CD4-positive, alpha-beta T cell treated with Interleukin-21 for 1 hour (primary cell): ENCODE measurements around the gene DRC7.
"Not testable (repeated sequence)": the region's sequence is repeated elsewhere in the genome, so short reads cannot be mapped to it uniquely, and the experiment has no call there.

Experiments used
- DNase-seq: peaks from one replicate; pipeline ENCODE4 v3.0.0-alpha.2; 2020

The DRC7 gene

GRCh38 chr16:57695680-57696069 lies 1.1 kb downstream of the DRC7 start:
- no peak for DNase-seq

- no peak for DNase-seq
Observed at GRCh38 chr16:57696240-57696639, 1.6 kb downstream of the DRC7 start.

GRCh38 chr16:57697896-57698537 lies 3.4 kb downstream of the DRC7 start:
- DNase-seq: no peak

- no peak for DNase-seq
Observed at GRCh38 chr16:57698812-57699405, 4.3 kb downstream of the DRC7 start.

GRCh38 chr16:57699481-57699880 lies 4.9 kb downstream of the DRC7 start:
- DNase-seq: no peak

GRCh38 chr16:57699899-57700298 lies 5.3 kb downstream of the DRC7 start:
- no peak for DNase-seq

GRCh38 chr16:57700781-57701551 lies 6.4 kb downstream of the DRC7 start:
- no peak for DNase-seq

- DNase-seq: no peak
Observed at GRCh38 chr16:57701759-57702371, 7.3 kb downstream of the DRC7 start.

- DNase-seq: no peak
Observed at GRCh38 chr16:57703416-57704010, 8.9 kb downstream of the DRC7 start.

GRCh38 chr16:57704011-57704904 lies 9.7 kb downstream of the DRC7 start:
- no peak for DNase-seq

GRCh38 chr16:57704905-57705852 lies 10.6 kb downstream of the DRC7 start:
- no peak for DNase-seq

GRCh38 chr16:57706717-57707116 lies 12.1 kb downstream of the DRC7 start:
- no peak for DNase-seq

GRCh38 chr16:57707331-57707730 lies 12.7 kb downstream of the DRC7 start:
- DNase-seq: no peak

- DNase-seq: no peak
Observed at GRCh38 chr16:57708168-57708567, 13.6 kb downstream of the DRC7 start.

GRCh38 chr16:57709663-57710062 lies 15.1 kb downstream of the DRC7 start:
- no peak for DNase-seq

GRCh38 chr16:57711346-57711745 lies 16.7 kb downstream of the DRC7 start:
- DNase-seq: no peak

- no peak for DNase-seq
Observed at GRCh38 chr16:57711993-57712392, 17.4 kb downstream of the DRC7 start.

- DNase-seq: not testable (repeated sequence)
Observed at GRCh38 chr16:57712569-57712968, 18.0 kb downstream of the DRC7 start.

- no peak for DNase-seq
Observed at GRCh38 chr16:57713596-57713995, 19.0 kb downstream of the DRC7 start.

GRCh38 chr16:57714047-57714446 lies 19.4 kb downstream of the DRC7 start:
- no peak for DNase-seq

GRCh38 chr16:57720142-57720575 lies 25.6 kb downstream of the DRC7 start:
- DNase-seq: peak; percentile 55
